H1 (cell line): ENCODE measurements around the gene SREK1IP1. TPM values are rescaled to one million over a fixed set of nuclear protein-coding genes. Genes with fewer than 3 reads are reported as not detected.

Experiments used
- CTCF ChIA-PET: fragments of 300-600 bp; sonication (Branson Sonifier 250); formaldehyde crosslinking; loops from one replicate; lab custom pipeline; 2021; ENCODE audit not compliant: partially characterized antibody; lab: Charles Lee
- POLR2A ChIA-PET: fragments of 300-600 bp; sonication (Branson Sonifier 250); formaldehyde crosslinking; loops from one replicate; lab custom pipeline; 2021; ENCODE audit warnings: inconsistent platforms; ENCODE audit not compliant: partially characterized antibody; lab: Charles Lee
- DNase-seq, 2 experiments: peaks; one replicate each; pipeline versions ENCODE4 v3.0.0 to v3.0.0-alpha.2; 2010 to 2022; ENCODE audit warnings: low spot score in 2 of 2, low read depth in 1 of 2, mixed read lengths in 1 of 2
- FAIRE-seq: peaks from 2 replicates; lab custom pipeline; 2011; peaks lifted over from hg19 to GRCh38; lab: Jason Lieb, UNC
- H2AFZ ChIP-seq: 2 replicates; pipeline ENCODE4 v1.8.1; 2012; ENCODE audit warnings: low read length, inconsistent platforms
- H2AK5ac ChIP-seq: 2 replicates; pipeline ENCODE4 v1.6.1; 2013; ENCODE audit warnings: low read depth, low read length
- H2BK120ac ChIP-seq: replicated peaks from 2 replicates; pipeline ENCODE3; 2013; ENCODE audit warnings: low read depth, low read length, inconsistent platforms
- H2BK12ac ChIP-seq: 2 replicates; pipeline ENCODE4 v1.6.1; 2013; ENCODE audit warnings: low read depth, low read length
- H2BK15ac ChIP-seq: 2 replicates; pipeline ENCODE4 v1.6.1; 2013; ENCODE audit warnings: low read length
- H2BK20ac ChIP-seq: 2 replicates; pipeline ENCODE4 v1.6.1; 2013; ENCODE audit warnings: low read length
- H2BK5ac ChIP-seq: 2 replicates; pipeline ENCODE4 v1.6.1; 2013; ENCODE audit warnings: low read depth, low read length
- H3K14ac ChIP-seq: 2 replicates; pipeline ENCODE4 v1.6.1; 2013; ENCODE audit warnings: inconsistent platforms; ENCODE audit not compliant: insufficient read length
- H3K18ac ChIP-seq: 2 replicates; pipeline ENCODE4 v1.6.1; 2013; ENCODE audit warnings: low read length; ENCODE audit errors: extremely low read depth
- H3K23ac ChIP-seq: 2 replicates; pipeline ENCODE4 v1.6.1; 2013; ENCODE audit warnings: inconsistent platforms; ENCODE audit not compliant: insufficient read length
- H3K23me2 ChIP-seq: 2 replicates; pipeline ENCODE4 v1.6.1; 2013; ENCODE audit warnings: low read depth, low read length
- H3K27ac ChIP-seq: 2 replicates; pipeline ENCODE4 v1.6.1; 2011; ENCODE audit warnings: low read depth, low read length, inconsistent platforms
- H3K27me3 ChIP-seq, 4 experiments: replicated peaks in 1 of 4; 1 replicate in 1 of 4; 2 replicates in 3 of 4; pipeline versions ENCODE4 v1.6.1 to v1.8.1; 2011 to 2013; ENCODE audit warnings: low read length in 3 of 4, mild to moderate bottlenecking in 3 of 4, inconsistent platforms in 2 of 4, mixed read lengths in 2 of 4, moderate library complexity in 1 of 4; ENCODE audit not compliant: control insufficient read depth in 3 of 4, insufficient read depth in 3 of 4; ENCODE audit errors: extremely low read depth in 1 of 4
- H3K36me3 ChIP-seq, 4 experiments: 2 replicates each; pipeline versions ENCODE4 v1.6.1 to v1.8.1; 2011 to 2013; ENCODE audit warnings: mild to moderate bottlenecking in 4 of 4, low read length in 3 of 4, moderate library complexity in 2 of 4, control low read depth in 1 of 4, inconsistent platforms in 1 of 4; ENCODE audit not compliant: insufficient read depth in 4 of 4, control insufficient read depth in 2 of 4
- H3K4ac ChIP-seq: replicated peaks from 2 replicates; pipeline ENCODE3; 2013; ENCODE audit warnings: low read length, low read depth, mixed read lengths, inconsistent platforms; ENCODE audit not compliant: insufficient read length
- H3K4me1 ChIP-seq, 4 experiments: replicated peaks in 1 of 4; 1 replicate in 1 of 4; 2 replicates in 3 of 4; pipeline versions ENCODE4 v1.6.1 to v1.8.1; 2011 to 2013; ENCODE audit warnings: low read length in 3 of 4, inconsistent platforms in 2 of 4, mixed read lengths in 1 of 4; ENCODE audit not compliant: insufficient read depth in 4 of 4, control insufficient read depth in 3 of 4
- H3K4me2 ChIP-seq, 2 experiments: 2 replicates each; pipeline versions ENCODE4 v1.6.1 to v1.8.1; 2011 to 2013; ENCODE audit warnings: low read depth in 2 of 2, low read length in 2 of 2, control low read depth in 1 of 2, inconsistent platforms in 1 of 2, mild to moderate bottlenecking in 1 of 2; ENCODE audit not compliant: insufficient read depth in 1 of 2
- H3K4me3 ChIP-seq, 4 experiments: fragments of 200-600, 300-600 bp in 1 of 4; sonication (generic), shearing (Covaris generic), sonication (Bioruptor Twin) in 1 of 4; 2 replicates each; pipeline versions ENCODE4 v1.5.1 to v1.8.1; 2011 to 2016; ENCODE audit warnings: low read length in 4 of 4, low read depth in 3 of 4, control low read depth in 2 of 4, inconsistent platforms in 2 of 4, mild to moderate bottlenecking in 2 of 4, mixed read lengths in 1 of 4, moderate library complexity in 1 of 4; ENCODE audit not compliant: insufficient read depth in 2 of 4; ENCODE audit errors: extremely low read depth in 1 of 4
- H3K56ac ChIP-seq: replicated peaks from 2 replicates; pipeline ENCODE3; 2013; ENCODE audit warnings: low read depth, mild to moderate bottlenecking, mixed read lengths, low read length, inconsistent platforms; ENCODE audit not compliant: insufficient read length
- H3K79me1 ChIP-seq: 2 replicates; pipeline ENCODE4 v1.6.1; 2013; ENCODE audit warnings: low read depth, low read length, control low read depth
- H3K79me2 ChIP-seq, 2 experiments: 2 replicates each; pipeline versions ENCODE4 v1.6.1 to v1.8.1; 2012 to 2013; ENCODE audit warnings: low read length in 2 of 2, mild to moderate bottlenecking in 2 of 2, inconsistent platforms in 1 of 2; ENCODE audit not compliant: insufficient read depth in 2 of 2, control insufficient read depth in 1 of 2
- H3K9ac ChIP-seq, 4 experiments: replicated peaks in 1 of 4; 1 replicate in 1 of 4; 2 replicates in 3 of 4; pipeline versions ENCODE4 v1.6.1 to v1.8.1; 2011 to 2013; ENCODE audit warnings: low read depth in 3 of 4, low read length in 3 of 4, control low read depth in 2 of 4, mild to moderate bottlenecking in 2 of 4, moderate library complexity in 2 of 4, inconsistent platforms in 1 of 4; ENCODE audit errors: extremely low read depth in 1 of 4
- H3K9me3 ChIP-seq, 2 experiments: 2 replicates each; pipeline versions ENCODE4 v1.6.1 to v1.8.1; 2012 to 2013; ENCODE audit warnings: mild to moderate bottlenecking in 2 of 2, moderate library complexity in 2 of 2, control low read depth in 1 of 2, inconsistent platforms in 1 of 2, low read depth in 1 of 2, low read length in 1 of 2, mixed read lengths in 1 of 2; ENCODE audit not compliant: insufficient read depth in 2 of 2
- H4K20me1 ChIP-seq, 2 experiments: replicated peaks in 1 of 2; 2 replicates each; pipeline versions ENCODE3 to v1.8.1; 2011 to 2013; ENCODE audit warnings: inconsistent platforms in 2 of 2, low read length in 2 of 2, mild to moderate bottlenecking in 1 of 2; ENCODE audit not compliant: insufficient read depth in 2 of 2, control insufficient read depth in 1 of 2
- H4K5ac ChIP-seq: 2 replicates; pipeline ENCODE4 v1.6.1; 2013; ENCODE audit warnings: low read length, low read depth, mixed read lengths, inconsistent platforms; ENCODE audit not compliant: insufficient read length
- H4K8ac ChIP-seq: 2 replicates; pipeline ENCODE4 v1.8.0; 2013; ENCODE audit warnings: mild to moderate bottlenecking, moderate library complexity, low read length, inconsistent platforms; ENCODE audit not compliant: insufficient read depth; ENCODE audit errors: extremely low read depth
- H4K91ac ChIP-seq: replicated peaks from 2 replicates; pipeline ENCODE3; 2013; ENCODE audit warnings: low read length, mixed read lengths, inconsistent platforms; ENCODE audit not compliant: insufficient read length
- ATF3 ChIP-seq: IDR thresholded peaks from 2 replicates; pipeline ENCODE4 v1.6.1; 2011; ENCODE audit warnings: low read depth, mild to moderate bottlenecking, low read length; ENCODE audit not compliant: insufficient read depth
- CHD1 ChIP-seq: IDR thresholded peaks from 2 replicates; pipeline ENCODE4 v1.6.1; 2012; ENCODE audit warnings: low read depth, low read length, improper control_type of control experiment
- CTCF ChIP-seq, 3 experiments: IDR thresholded peaks; 1 replicate in 2 of 3; 2 replicates in 1 of 3; pipeline versions ENCODE4 v1.5.1 to v1.6.1; 2011; ENCODE audit warnings: low read length in 3 of 3, mild to moderate bottlenecking in 3 of 3, inconsistent platforms in 2 of 3, low read depth in 1 of 3, moderate library complexity in 1 of 3; ENCODE audit not compliant: insufficient read depth in 1 of 3; ENCODE audit errors: control extremely low read depth in 1 of 3
- HDAC2 ChIP-seq, 2 experiments: fragments of 300-600 bp in 1 of 2; sonication (generic) in 1 of 2; IDR thresholded peaks; 2 replicates each; pipeline ENCODE4 v1.6.1; 2011 to 2012; ENCODE audit warnings: low read depth in 2 of 2, low read length in 2 of 2, mild to moderate bottlenecking in 2 of 2, moderate library complexity in 2 of 2, borderline replicate concordance in 1 of 2, inconsistent platforms in 1 of 2
- JUND ChIP-seq: IDR thresholded peaks from 2 replicates; pipeline ENCODE4 v1.6.1; 2011; ENCODE audit warnings: mild to moderate bottlenecking, improper control_type of control experiment, low read length
- MAX ChIP-seq: IDR thresholded peaks from 2 replicates; pipeline ENCODE4 v1.6.1; 2012; ENCODE audit warnings: inconsistent platforms
- NRF1 ChIP-seq: IDR thresholded peaks from 2 replicates; pipeline ENCODE4 v1.6.1; 2011; ENCODE audit warnings: mild to moderate bottlenecking, low read depth, low read length, improper control_type of control experiment
- RBBP5 ChIP-seq: IDR thresholded peaks from 2 replicates; pipeline ENCODE4 v1.7.1; 2012; ENCODE audit warnings: low read depth, mild to moderate bottlenecking, inconsistent platforms, low read length, moderate library complexity, borderline replicate concordance
- SRF ChIP-seq: IDR thresholded peaks from 2 replicates; pipeline ENCODE4 v1.6.1; 2011; ENCODE audit warnings: mild to moderate bottlenecking, low read depth, low read length, moderate library complexity
- TCF12 ChIP-seq: IDR thresholded peaks from 2 replicates; pipeline ENCODE4 v1.6.1; 2011; ENCODE audit warnings: low read depth, mild to moderate bottlenecking, low read length
- TEAD4 ChIP-seq: IDR thresholded peaks from 2 replicates; pipeline ENCODE4 v1.6.1; 2012; ENCODE audit warnings: low read depth, low read length, inconsistent platforms, mixed read lengths
- WGBS, 2 experiments: shearing (Covaris generic) in 1 of 2; methylation state at CpG; one replicate each; pipeline versions ENCODE4 v1.1.6 to v1.1.7; 2013 to 2015; ENCODE audit warnings: low lambda C conversion rate in 2 of 2, mixed read lengths in 2 of 2, inconsistent platforms in 1 of 2, low coverage in 1 of 2, missing lambda C conversion rate in 1 of 2; ENCODE audit not compliant: insufficient replicate concordance in 2 of 2, insufficient coverage in 1 of 2, insufficient read length in 1 of 2; ENCODE audit errors: extremely low coverage in 1 of 2, missing lambda C conversion rate in 1 of 2; 5-methylcytosine and 5-hydroxymethylcytosine counted together
- polyA plus RNA-seq, 7 experiments: library from polyadenylated mRNA; depleted of rRNA in 3 of 7; stranded (reverse) in 5 of 7; unstranded in 2 of 7; fragments of >200 nt in 5 of 7; fragments of 200-250 nt in 2 of 7; gene quantifications; 1 replicate in 5 of 7; 2 replicates in 1 of 7; 4 replicates in 1 of 7; pipeline versions ENCODE4 v1.2.1 to v1.2.3, GENCODE V29; 2011 to 2013; ENCODE audit warnings: missing spikeins in 2 of 7, mixed read lengths in 2 of 7
- total RNA-seq: library from RNA; stranded (reverse); fragmentation: NEBNext Ultra II Directional; extraction: Animal tissue kit (Norgen Biotek cat#: 25700); gene quantifications from 2 replicates; pipeline ENCODE4 v1.2.1, GENCODE V29; 2021

The SREK1IP1 gene
- total and polyA plus RNA-seq, 2 of the 8 experiments (the other 6 are each of a cell fraction or from before 2014, with no cell fraction given), result 6.2 to 39.0 TPM

- Histone ChIP-seq H2BK15ac (no peak overlapping the region), H2BK20ac (no peak overlapping the region), H3K4me1 (peaks cover 0 to 2% (median 0%) of the 10 kb centered on the region in 4 experiments; a peak in 1 of 7 replicates), H3K56ac (no peak overlapping the region), H3K27ac (no peak overlapping the region), H2AFZ (no peak overlapping the region), H3K79me2 (no peaks in the 10 kb centered on the region), H3K27me3 (no peaks in the 10 kb centered on the region), H3K23me2 (no peaks in the 10 kb centered on the region), H2BK12ac (no peak overlapping the region), H3K9ac (no peak overlapping the region), H4K5ac (no peak overlapping the region), H3K79me1 (no peaks in the 10 kb centered on the region), H3K4me2 (no peak overlapping the region), H3K9me3 (no peaks in the 10 kb centered on the region), H3K18ac (no peak overlapping the region), H3K23ac (no peak overlapping the region), H3K4me3 (no peak overlapping the region), H4K8ac (no peak overlapping the region), H3K4ac (no peak overlapping the region), H3K36me3 (peaks cover 0 to 28% (median 5%) of the 10 kb centered on the region in 4 experiments; a peak in 5 of 8 replicates), H4K91ac (no peak overlapping the region), H2BK120ac (no peak overlapping the region), H2AK5ac (no peak overlapping the region), H3K14ac (no peak overlapping the region), H2BK5ac (no peak overlapping the region), H4K20me1 (peaks cover 0 to 2% of the 10 kb centered on the region in 2 experiments)
- 93% methylated on average over 2 of the region's 2 CpGs; no CpG with 5 or more reads in 1 of the 2 experiments for WGBS, 2 experiments
- POLR2A ChIA-PET, result no interaction called here
- CTCF ChIA-PET, result interaction anchor here (0.9 kb wide), 1 partner anchor 20 kb away, joined by 3 read pairs; no protein-coding TSS in a partner anchor
- FAIRE-seq (no peak), DNase-seq (no peak)
- TF ChIP-seq ATF3 (no peak), CHD1 (no peak), RBBP5 (no peak), CTCF (IDR thresholded peaks at IDR 0.05; ENCODE audit: control extremely low read depth in 1 of 3, insufficient read depth in 1 of 3, low read depth in 1 of 3, low read length in 3 of 3) (no peak), JUND (no peak), TCF12 (no peak), NRF1 (no peak), SRF (no peak), MAX (no peak), HDAC2 (IDR thresholded peaks at IDR 0.05; ENCODE audit: borderline replicate concordance in 1 of 2, low read depth in 2 of 2, low read length in 2 of 2) (no peak), TEAD4 (no peak)
Observed at GRCh38 chr5:64727150-64727549, 41.3 kb downstream of the SREK1IP1 start.
